Left lung (tissue), 10 donors: ENCODE results near the gene SUMO3. TPM values are rescaled to one million over a fixed set of nuclear protein-coding genes. Genes with fewer than 3 reads are reported as not detected.

Experiments
- ATAC-seq: fragments of 200-7000 bp; cut with Tn5 transposase; one replicate; pipeline ENCODE4 v1.9.1; 2020; ENCODE audit warnings: moderate library complexity
- DNase-seq, 4 donors: peaks; one replicate each; pipeline ENCODE4 v3.0.0-alpha.2; 2013 to 2020
- H3K27ac ChIP-seq, 2 donors: fragments of 200-600 bp; sonication (generic) in 1 of 2; one replicate each; pipeline versions ENCODE4 v1.5.0 to v1.8.0; 2020 to 2021
- H3K27me3 ChIP-seq, 2 donors: fragments of 200-600 bp; sonication (generic) in 1 of 2; one replicate each; pipeline versions ENCODE4 v1.5.0 to v1.8.0; 2020 to 2021
- H3K36me3 ChIP-seq, 2 donors: fragments of 200-600 bp; sonication (generic) in 1 of 2; one replicate each; pipeline versions ENCODE4 v1.5.0 to v1.8.0; 2020 to 2021
- H3K4me1 ChIP-seq, 2 donors: fragments of 200-600 bp; one replicate each; pipeline ENCODE4 v1.8.0; 2021
- H3K4me3 ChIP-seq, 2 donors: fragments of 200-600 bp; sonication (generic) in 1 of 2; one replicate each; pipeline versions ENCODE4 v1.5.0 to v1.8.0; 2020 to 2021; ENCODE audit warnings: mild to moderate bottlenecking in 1 of 2
- H3K9me3 ChIP-seq, 2 donors: fragments of 200-600 bp; sonication (generic) in 1 of 2; one replicate each; pipeline versions ENCODE4 v1.5.0 to v1.8.0; 2020 to 2021
- intact Hi-C, 2 donors: fragments of 100-400 bp; cut with DNase I; formaldehyde crosslinking; loops; one replicate each; pipeline versions ENCODE4 v1.11.2 to v1.14.2; 2022
- polyA plus RNA-seq, 6 donors: library from polyadenylated mRNA; unstranded; fragments of 120-200 nt; gene quantifications; one replicate each; pipeline ENCODE4 v1.2.1, GENCODE V29; 2013; ENCODE audit not compliant: insufficient read length in 6 of 6
- total RNA-seq, 2 donors: library from RNA; stranded (reverse); fragmentation: NEBNext Ultra II Directional; extraction: Animal tissue kit (Norgen Biotek cat#: 25700); gene quantifications; one replicate each; pipeline ENCODE4 v1.2.1, GENCODE V29; 2021
- TF ChIP-seq, protein P1 (sequence below), 2 donors: fragments of 200-600 bp; sonication (generic) in 1 of 2; IDR thresholded peaks; one replicate each; pipeline versions ENCODE4 v1.5.0 to v1.8.0; 2021; ENCODE audit warnings: antibody characterized with exemption in 2 of 2
- donor health status: DM: no; HTN: yes; CAD: no.
- donor health status: DM: no; HTN: no; CAD: no.

The SUMO3 gene
- total and polyA plus RNA-seq, 8 donors: 92.4 to 136 (median 118) TPM

DNA sequence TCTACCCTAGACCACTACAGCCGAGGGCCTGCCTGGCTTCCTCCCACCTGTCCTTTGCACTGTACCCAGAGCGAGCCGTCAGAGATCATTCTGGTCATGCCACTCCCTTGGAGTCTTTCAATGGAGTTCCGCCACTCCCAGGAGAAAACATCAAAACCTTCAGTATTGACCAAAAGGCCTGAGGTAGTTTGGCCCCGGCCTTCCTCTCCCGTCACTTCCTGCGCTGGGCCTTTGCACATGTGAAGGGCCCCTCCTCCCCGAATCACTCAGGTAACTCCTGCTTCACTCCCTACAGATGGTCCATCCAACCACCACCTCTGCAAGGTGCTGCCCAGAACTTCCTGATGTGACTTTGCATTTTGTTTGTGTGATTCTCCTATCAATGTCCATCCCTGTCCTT, 42.9 kb downstream of the SUMO3 start:
- intact Hi-C loops: no loop called here
- TF ChIP-seq, protein P1, sequence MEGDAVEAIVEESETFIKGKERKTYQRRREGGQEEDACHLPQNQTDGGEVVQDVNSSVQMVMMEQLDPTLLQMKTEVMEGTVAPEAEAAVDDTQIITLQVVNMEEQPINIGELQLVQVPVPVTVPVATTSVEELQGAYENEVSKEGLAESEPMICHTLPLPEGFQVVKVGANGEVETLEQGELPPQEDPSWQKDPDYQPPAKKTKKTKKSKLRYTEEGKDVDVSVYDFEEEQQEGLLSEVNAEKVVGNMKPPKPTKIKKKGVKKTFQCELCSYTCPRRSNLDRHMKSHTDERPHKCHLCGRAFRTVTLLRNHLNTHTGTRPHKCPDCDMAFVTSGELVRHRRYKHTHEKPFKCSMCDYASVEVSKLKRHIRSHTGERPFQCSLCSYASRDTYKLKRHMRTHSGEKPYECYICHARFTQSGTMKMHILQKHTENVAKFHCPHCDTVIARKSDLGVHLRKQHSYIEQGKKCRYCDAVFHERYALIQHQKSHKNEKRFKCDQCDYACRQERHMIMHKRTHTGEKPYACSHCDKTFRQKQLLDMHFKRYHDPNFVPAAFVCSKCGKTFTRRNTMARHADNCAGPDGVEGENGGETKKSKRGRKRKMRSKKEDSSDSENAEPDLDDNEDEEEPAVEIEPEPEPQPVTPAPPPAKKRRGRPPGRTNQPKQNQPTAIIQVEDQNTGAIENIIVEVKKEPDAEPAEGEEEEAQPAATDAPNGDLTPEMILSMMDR (IDR thresholded peaks at IDR 0.05): no peak
- peaks cover 0 to 85% of the 10 kb centered on the region in 2 donors for H3K36me3 ChIP-seq
- H3K27me3 ChIP-seq: no peaks in the 10 kb centered on the region
- H3K4me3 ChIP-seq: no peak overlapping the region
- DNase-seq (no peak), ATAC-seq (no peak)
- H3K4me1 ChIP-seq: no peaks in the 10 kb centered on the region
- no peaks in the 10 kb centered on the region for H3K9me3 ChIP-seq
- no peak overlapping the region for H3K27ac ChIP-seq

DNA sequence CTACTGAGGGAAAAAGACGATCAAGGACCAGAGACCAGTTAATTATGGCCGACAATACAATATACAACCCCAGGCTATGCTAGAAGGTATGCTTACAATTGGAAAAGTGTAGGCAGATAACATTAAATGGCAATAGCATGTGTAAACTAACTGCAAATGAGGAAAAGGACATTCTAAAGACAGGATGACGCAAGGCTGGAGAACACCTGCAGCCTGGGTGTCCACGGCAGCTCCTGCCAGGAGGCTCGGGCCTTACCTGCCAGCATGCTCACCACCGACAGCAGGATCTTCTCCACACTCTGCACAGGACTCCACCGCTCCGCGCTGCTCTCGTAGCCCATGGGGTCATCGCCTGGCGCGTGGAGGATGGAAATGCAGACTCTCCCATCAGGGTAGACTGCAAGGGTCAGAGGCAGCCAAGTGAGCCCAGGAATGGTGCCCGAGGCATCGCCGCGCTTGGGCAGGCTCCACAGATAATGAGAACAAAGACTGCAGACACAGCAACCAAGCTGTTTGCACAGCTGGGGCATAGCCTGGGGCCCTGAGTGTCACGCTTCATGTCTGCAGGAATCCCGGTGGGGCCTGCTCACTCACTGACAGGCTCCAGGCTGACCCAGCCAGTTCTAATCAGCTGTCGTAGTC, 44.5 kb downstream of the SUMO3 start:
- no peak overlapping the region for H3K27ac ChIP-seq
- peaks cover 0 to 98% of the 10 kb centered on the region in 2 donors for H3K36me3 ChIP-seq
- no peak for ATAC-seq

DNA sequence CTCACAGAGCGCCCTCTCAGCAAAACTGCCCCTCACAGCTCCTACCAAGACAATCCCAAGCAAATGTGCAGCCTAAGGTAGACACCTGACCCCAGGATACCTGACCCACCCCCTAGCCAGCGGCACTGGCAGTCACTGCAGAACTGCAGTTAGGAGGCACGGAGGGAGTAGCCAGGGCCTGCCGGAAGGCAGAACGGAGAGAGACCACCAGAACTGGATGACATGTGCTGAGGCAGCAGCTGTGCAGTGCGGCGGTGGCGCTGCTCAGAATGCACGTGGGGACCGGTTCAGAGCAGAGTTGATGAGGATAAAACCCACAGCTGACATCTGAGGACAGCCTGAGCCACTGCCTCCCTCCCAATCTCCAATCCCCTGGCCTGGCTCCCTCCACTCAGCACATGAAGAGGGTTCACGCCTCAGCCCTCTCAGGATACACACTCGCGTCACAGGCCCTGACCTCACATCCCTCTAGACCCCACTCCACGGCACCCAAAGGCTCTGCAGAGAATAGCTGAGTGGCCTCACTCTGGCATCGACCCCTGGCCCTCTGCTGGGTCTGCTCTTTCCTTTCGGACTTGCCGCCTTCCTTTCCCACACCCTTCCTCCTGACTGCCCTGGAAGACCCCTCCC, 45.9 kb downstream of the SUMO3 start:
- intact Hi-C loops: no loop called here
- ATAC-seq (no peak), DNase-seq (no peak)
- Histone ChIP-seq H3K4me1 (no peaks in the 10 kb centered on the region), H3K27me3 (no peaks in the 10 kb centered on the region), H3K9me3 (no peaks in the 10 kb centered on the region), H3K4me3 (no peak overlapping the region), H3K36me3 (peaks cover 0 to 88% of the 10 kb centered on the region in 2 donors), H3K27ac (no peak overlapping the region)
- TF ChIP-seq, protein P1 (IDR thresholded peaks at IDR 0.05): no peak

More for the DNA sequence above, 44.5 kb downstream of the SUMO3 start:
- no peak for DNase-seq
- intact Hi-C loops: no loop called here
- H3K4me3 ChIP-seq: no peak overlapping the region
- H3K27me3 ChIP-seq: no peaks in the 10 kb centered on the region
- TF ChIP-seq, protein P1 (IDR thresholded peaks at IDR 0.05): no peak
- no peaks in the 10 kb centered on the region for H3K9me3 ChIP-seq
- H3K4me1 ChIP-seq: no peaks in the 10 kb centered on the region

DNA sequence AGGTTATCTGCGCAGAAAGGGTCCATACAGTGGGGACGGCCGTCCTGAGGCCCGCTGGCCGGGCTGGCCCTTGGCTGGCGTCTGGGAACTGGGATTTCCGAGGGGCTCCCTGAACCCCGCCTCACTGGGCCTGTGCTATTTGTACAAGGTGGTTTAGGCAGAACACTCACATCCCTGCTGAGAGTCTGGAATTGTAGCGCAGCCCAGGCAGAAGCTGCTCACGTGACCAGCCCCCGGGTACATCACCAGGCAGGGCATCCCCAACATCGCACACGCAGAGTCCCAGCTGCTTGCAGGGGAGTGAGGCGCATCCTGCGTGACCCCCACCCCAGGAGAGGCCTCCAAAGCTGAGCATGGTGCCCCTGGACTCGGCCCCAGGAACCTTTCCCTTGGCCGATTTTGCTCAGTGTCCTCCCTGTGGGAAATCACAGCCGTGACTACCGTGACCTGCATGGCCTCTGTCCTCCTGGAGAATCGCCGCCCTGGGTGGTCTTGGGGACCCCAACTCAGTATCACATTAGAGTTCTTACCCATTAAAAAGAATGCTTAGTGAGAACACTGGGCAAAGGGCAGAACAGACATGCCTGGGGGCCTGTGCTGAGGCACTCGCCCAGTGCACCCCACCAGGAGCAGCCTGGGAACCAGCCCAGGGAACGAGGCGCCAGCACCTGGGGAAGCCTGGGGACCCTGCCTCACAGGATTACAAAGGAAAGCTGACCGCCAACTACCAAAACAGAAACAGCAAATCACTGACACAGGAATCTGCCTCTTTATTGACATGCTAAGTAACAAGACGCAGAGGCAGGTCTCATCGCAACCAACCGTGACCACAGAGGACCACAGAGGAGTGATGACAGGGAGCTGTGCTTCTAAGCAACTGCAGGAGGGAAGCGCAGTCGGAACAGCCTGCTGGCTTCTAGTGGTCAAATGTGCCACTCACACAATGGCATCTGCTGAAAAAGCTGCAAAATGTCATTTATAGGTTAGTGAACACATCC, 49.7 kb downstream of the SUMO3 start:
- intact Hi-C loops: no loop called here
- DNase-seq (no peak), ATAC-seq (no peak)
- H3K4me3 ChIP-seq: no peak overlapping the region
- H3K9me3 ChIP-seq: no peaks in the 10 kb centered on the region
- H3K27ac ChIP-seq: no peak overlapping the region
- TF ChIP-seq, protein P1 (IDR thresholded peaks at IDR 0.05): no peak
- H3K4me1 ChIP-seq: no peaks in the 10 kb centered on the region
- H3K36me3 ChIP-seq: peaks cover 0 to 50% of the 10 kb centered on the region in 2 donors
- no peaks in the 10 kb centered on the region for H3K27me3 ChIP-seq
